ENCODE measurements around the gene TMEM115.

DNA sequence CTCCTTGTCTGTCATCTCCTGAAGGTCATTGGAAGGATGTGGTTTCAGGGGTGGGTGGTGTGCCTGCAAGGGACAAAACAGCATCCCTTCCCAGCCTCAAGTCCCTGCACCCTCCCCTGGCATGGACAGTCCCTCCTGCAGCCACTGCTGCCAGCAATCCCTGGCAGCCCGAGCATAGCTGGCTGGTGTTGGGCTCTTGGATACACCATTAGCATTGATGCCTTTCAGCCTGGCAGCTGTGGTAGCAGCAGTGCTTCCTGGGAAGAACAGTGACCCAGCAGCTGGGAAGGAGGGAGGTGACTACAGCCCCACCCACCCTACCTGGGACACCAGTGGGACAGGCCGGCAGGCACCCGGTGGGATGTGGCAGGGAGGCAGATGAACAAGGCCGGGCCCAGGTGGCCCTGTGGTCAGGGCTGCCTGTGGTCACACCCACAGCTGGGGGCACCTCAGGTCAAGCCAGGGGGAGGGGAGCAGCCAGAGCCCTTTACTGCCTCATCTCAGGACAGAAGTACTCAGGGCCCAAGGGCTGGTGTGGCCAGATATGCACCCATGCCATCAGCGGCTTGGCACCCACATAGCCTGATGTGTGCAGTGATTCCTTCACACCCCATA, 32.9 kb upstream of the TMEM115 start:
- TF ChIP-seq, protein P1, sequence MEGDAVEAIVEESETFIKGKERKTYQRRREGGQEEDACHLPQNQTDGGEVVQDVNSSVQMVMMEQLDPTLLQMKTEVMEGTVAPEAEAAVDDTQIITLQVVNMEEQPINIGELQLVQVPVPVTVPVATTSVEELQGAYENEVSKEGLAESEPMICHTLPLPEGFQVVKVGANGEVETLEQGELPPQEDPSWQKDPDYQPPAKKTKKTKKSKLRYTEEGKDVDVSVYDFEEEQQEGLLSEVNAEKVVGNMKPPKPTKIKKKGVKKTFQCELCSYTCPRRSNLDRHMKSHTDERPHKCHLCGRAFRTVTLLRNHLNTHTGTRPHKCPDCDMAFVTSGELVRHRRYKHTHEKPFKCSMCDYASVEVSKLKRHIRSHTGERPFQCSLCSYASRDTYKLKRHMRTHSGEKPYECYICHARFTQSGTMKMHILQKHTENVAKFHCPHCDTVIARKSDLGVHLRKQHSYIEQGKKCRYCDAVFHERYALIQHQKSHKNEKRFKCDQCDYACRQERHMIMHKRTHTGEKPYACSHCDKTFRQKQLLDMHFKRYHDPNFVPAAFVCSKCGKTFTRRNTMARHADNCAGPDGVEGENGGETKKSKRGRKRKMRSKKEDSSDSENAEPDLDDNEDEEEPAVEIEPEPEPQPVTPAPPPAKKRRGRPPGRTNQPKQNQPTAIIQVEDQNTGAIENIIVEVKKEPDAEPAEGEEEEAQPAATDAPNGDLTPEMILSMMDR (IDR thresholded peaks at IDR 0.05), result no peak
- TF ChIP-seq ZFX (IDR thresholded peaks at IDR 0.05; ENCODE audit: borderline replicate concordance), result no peak

All from 22Rv1 (cell line).